Gastroesophageal sphincter (tissue), 4 donors: ENCODE results near the gene SLC6A1. TPM values are rescaled to one million over a fixed set of nuclear protein-coding genes. Genes with fewer than 3 reads are reported as not detected.

Experiments
- total RNA-seq, 4 donors: library from RNA; depleted of rRNA; stranded (reverse); fragments of >200 nt; gene quantifications; one replicate each; pipeline ENCODE4 v1.1.0, GENCODE V29; 2016

SLC6A1 gene
- total RNA-seq, 4 donors from 2014 or later, result 0.62 to 2.5 (median 0.67) TPM; not detected in 1

Other genes starting within 250 kb of the SLC6A1 start
- under 1 TPM in 1 of 4 donors, not detected in 3; 0.05 TPM for gene SLC6A11, start 176.5 kb upstream of the SLC6A1 start, total RNA-seq
- 10 to 100 TPM in 1 of 4 donors, 1 to 10 TPM in 3; 1.6 to 14.4 (median 7.8) TPM for gene HRH1, start 161.7 kb downstream of the SLC6A1 start, total RNA-seq